SK-N-MC (cell line): ENCODE measurements around the gene ATP6V0A1.
"Not testable (repeated sequence)": the region's sequence is repeated elsewhere in the genome, so short reads cannot be mapped to it uniquely, and the experiment has no call there.

Experiments
- EZH2 ChIP-seq: fragments of 200-600 bp; sonication (generic); IDR thresholded peaks from one replicate; pipeline ENCODE4 v1.6.1; 2017; ENCODE audit warnings: antibody characterized with exemption
- FOXP2 ChIP-seq: optimal IDR thresholded peaks from 2 replicates; pipeline ENCODE3; 2011; ENCODE audit warnings: mild to moderate bottlenecking, moderate library complexity; ENCODE audit not compliant: insufficient read depth; ENCODE audit errors: extremely low read length, control extremely low read depth
- POLR2AphosphoS5 ChIP-seq: IDR thresholded peaks from 2 replicates; pipeline ENCODE4 v1.6.1; 2012; ENCODE audit warnings: mild to moderate bottlenecking, low read depth, low read length, borderline replicate concordance

GRCh38 chr17:42477824-42478223 lies 19.1 kb downstream of the ATP6V0A1 start:
- not testable (repeated sequence) for TF ChIP-seq EZH2, POLR2AphosphoS5, FOXP2
